HG03565 (cell line): Measurements from ENCODE around the gene RNF34.
"Not testable (repeated sequence)": the region's sequence is repeated elsewhere in the genome, so short reads cannot be mapped to it uniquely, and the experiment has no call there.

Source experiments
- ATAC-seq: cut with Tn5 transposase; IDR thresholded peaks from one replicate; pipeline ENCODE4 v1.9.1; 2021; ENCODE audit warnings: mild to moderate bottlenecking, moderate library complexity; ENCODE audit not compliant: unreplicated experiment

RNF34 gene, protein sequence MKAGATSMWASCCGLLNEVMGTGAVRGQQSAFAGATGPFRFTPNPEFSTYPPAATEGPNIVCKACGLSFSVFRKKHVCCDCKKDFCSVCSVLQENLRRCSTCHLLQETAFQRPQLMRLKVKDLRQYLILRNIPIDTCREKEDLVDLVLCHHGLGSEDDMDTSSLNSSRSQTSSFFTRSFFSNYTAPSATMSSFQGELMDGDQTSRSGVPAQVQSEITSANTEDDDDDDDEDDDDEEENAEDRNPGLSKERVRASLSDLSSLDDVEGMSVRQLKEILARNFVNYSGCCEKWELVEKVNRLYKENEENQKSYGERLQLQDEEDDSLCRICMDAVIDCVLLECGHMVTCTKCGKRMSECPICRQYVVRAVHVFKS

DNA sequence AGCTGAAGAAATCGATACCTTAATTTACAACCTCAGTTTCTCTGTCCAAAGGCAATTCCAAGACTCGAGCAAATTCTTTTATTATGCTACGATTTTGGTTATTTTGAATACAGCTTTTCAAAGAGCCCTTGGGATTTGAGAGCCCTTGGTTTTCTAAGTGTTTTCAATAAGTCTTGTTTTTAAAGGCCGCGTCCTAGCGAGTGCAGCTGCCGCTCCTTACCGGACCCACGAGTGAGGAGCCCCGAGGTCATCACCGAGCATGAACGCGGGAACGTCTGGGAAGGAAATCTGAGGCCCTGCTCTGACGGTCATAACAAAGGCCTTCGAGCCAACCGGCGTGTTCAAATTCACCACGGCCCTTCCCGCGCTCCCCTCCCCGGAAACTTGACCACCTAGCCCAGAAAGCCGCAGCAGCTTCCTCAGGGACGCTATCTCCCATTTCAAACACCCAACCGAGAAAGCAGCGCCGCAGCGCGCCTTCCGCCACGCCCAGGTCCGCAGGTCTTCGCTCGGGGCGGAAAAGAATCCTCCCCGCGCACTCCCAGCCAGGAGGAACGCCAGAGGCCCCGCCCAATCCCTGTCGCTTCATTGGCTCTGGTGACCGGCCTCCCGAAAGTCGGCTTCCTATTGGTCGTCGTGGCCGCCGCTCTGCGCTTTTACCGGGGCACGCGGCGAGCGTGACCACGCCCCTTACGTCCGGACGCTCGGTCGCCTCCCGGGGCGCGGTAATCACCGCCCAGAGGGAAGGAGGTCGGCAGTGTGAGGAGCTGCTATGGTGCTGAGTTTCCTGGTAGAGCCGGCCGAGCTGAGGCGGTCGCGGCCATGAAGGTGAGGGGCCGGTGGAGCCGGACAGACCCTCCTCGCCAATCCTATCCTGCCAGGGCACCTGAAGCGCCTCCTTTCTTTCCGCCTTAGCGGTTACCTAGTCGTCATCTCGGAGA is at the start of gene RNF34:
Gene RNF34 (plus strand): TSS at position 728 of the 941 bp plus-strand sequence. CDS start 95 bp downstream, at position 823.
- ATAC-seq, result peak; percentile 92

GRCh38 chr12:121351820-121352681 is 47.9 kb upstream of the RNF34 start, which contains the start of gene ANAPC5:
TSS of gene ANAPC5 (minus strand) at chr12:121352411. CDS start at chr12:121352340, 71 bp downstream.
- peak; percentile 98 for ATAC-seq

DNA sequence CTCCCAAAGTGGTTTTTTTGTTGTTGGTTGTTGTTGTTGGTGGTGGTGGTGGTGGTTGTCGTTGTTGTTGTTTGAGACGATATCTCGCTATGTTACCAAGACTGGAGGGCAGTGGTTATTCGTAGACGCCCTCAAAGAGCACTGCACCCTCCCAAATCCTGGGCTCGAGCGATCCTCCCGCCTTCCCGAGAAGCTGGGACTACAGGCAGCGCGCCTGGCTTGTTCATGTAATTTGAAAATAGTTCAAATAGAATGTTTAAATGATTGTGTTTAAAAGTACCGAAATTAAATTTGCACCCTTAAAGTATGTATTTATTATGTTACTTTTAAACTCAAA is 47.3 kb upstream of the RNF34 start:
- no peak for ATAC-seq

GRCh38 chr12:121355818-121356217 is 44.1 kb upstream of the RNF34 start:
- no peak for ATAC-seq

DNA sequence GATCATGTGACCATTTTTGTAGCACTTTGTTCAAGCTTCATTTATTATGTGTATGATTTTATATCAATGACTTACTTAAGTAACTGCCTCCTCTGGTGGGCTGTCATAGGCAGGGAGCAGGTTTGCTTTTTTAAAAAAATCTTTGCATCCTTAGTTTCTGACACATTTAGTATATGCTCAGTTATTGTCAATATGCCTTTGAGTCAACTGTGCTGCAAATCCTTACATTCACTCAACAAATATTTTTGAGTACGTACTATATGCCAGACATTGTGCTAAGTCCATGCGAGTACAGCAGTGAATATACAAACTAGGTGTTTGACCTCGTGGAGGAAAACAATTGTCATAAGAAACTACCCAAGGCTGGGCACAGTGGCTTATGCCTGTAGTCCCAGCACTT is 43.3 kb upstream of the RNF34 start:
- ATAC-seq, result no peak

GRCh38 chr12:121357331-121357730 is 42.6 kb upstream of the RNF34 start:
- ATAC-seq, result no peak

- no peak for ATAC-seq
These were observed 41.8 kb upstream of the RNF34 start for GRCh38 chr12:121358073-121358472.

GRCh38 chr12:121364683-121365121 is 35.2 kb upstream of the RNF34 start:
- no peak for ATAC-seq

DNA sequence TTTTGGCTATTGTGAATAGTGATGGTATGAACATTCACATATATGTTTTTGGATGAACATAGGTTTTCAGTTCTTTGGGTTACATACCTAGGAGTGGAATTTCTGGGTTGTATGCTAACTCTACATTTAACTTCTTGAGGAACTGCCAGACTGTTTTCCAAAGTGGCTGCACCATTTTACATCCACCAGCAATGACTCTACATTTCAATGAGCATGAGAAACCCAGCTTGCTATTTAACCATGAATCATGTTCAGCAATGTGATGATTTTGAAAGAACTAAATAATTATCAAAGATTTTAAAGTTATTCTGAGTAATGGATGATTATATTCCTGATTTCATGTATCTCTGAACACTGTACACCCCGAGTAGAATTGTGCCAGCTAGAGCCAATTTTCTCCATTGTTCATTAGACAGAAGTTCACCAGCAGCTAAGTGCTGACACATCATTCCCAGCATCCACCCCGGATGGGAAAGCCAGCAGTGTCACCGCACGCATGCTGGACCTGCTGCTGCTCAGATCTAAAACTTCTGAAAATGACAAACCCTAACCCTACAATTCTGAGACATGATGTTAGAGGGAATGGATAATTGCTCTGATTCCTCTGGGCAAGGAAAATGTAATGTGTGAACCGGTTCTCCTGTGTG is 34.4 kb upstream of the RNF34 start:
- ATAC-seq, result no peak

GRCh38 chr12:121366063-121366459 is 33.9 kb upstream of the RNF34 start:
- no peak for ATAC-seq

- no peak for ATAC-seq
These were observed 28.5 kb upstream of the RNF34 start for GRCh38 chr12:121371404-121371803.

DNA sequence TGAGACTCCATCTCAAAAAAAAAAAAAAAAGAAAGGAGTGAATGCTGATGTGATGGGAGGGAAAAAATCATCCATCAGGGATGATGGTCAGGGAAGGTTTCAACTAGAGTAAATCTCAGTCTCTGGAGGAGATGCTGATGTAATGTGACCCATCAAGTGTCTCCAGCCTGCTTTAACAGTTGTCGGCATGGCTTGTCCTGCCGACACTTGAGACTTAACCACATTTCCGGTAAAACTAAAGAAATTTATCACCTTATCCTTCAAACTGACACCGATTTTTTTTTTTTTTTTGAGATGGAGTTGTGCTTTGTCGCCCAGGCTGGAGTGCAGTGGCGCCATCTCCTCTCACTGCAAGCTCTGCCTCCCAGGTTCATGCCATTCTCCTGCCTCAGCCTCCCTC is 26.2 kb upstream of the RNF34 start:
- no peak for ATAC-seq

DNA sequence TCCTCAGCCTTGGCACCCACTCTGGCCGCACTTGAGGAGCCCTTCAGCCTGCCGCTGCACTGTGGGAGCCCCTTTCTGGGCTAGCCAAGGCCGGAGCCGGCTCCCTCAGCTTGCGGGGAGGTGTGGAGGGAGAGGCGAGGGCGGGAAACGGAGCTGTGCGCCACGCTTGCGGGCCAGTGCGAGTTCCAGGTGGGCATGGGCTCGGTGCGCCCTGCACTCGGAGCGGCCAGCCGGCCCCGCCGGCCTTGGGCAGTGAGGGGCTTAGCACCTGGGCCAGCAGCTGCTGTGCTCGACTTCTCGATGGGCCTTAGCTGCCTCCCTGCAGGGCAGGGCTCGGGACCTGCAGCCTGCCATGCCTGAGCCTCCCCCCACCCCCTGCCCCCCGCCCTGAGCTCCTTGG is 25.6 kb upstream of the RNF34 start:
- not testable (repeated sequence) for ATAC-seq

- ATAC-seq, result not testable (repeated sequence)
These were observed 24.9 kb upstream of the RNF34 start for GRCh38 chr12:121374945-121375584.

- no peak for ATAC-seq
These were observed 22.9 kb upstream of the RNF34 start for GRCh38 chr12:121376754-121377697.

DNA sequence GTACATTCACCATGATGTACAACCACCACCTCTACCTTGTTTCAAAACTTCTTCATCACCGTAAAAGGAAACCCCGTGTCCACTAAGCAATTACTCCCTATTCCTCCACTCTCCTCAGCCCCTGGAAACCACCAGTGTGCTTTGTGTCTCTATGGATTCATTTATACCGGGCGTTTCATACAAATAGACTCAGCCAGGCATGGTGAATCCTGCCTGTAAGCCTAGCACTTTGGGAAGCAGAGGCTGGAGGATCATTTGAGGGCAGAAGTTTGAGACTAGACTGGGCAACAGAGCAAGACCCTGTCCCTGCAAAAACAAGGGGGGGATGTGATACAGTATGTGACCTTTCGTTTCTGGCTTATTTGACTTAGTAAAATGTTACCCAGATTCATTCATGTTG is 21.2 kb upstream of the RNF34 start:
- ATAC-seq, result no peak

DNA sequence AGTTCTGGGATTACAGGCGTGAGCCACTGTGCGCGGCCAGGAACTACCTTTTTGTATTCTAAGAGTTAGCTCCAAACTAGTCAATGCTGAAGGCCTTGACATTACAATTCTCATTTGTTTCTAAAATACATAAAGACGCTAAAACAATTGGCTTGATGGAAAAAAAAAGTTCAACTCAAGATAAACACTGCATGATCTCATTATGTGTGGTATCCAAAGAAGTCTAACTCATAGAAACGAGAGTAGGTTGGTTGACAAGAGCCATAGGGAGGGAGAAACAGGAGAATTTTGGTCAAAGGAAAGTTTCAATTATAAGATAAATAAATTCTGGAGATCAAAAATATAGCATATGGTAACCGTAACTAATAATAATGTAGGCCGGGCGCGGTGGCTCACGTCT is 20.0 kb upstream of the RNF34 start:
- no peak for ATAC-seq

GRCh38 chr12:121383601-121384021 is 16.3 kb upstream of the RNF34 start:
- no peak for ATAC-seq

GRCh38 chr12:121384891-121385290 is 15.0 kb upstream of the RNF34 start:
- not testable (repeated sequence) for ATAC-seq
